ENCODE data around the gene GPHN.

Gene GPHN

DNA sequence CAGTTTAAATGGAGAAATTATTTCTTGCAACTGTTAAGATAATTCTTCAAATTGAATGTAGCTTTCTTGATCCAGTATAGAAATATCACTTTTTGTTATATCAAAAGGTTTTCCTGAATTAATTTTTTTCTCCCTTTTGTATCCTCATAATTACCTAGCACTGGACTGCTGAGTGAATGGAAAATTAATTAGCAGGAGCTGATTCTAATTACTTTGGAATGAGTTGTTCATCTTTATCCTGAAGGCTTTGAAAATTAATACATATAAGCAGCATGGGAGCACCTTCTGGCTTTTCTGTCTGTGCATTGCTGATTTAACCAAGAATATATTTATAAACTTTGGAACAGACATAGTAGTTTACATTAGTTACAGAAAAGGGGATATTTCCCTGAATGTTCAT is 373.6 kb downstream of the GPHN start:
- no peak for TF ChIP-seq POLR2AphosphoS5 (IDR thresholded peaks at IDR 0.05; ENCODE audit: low read depth, low read length)
- TF ChIP-seq SIN3A (IDR thresholded peaks at IDR 0.05; ENCODE audit: borderline replicate concordance, insufficient read depth, low read length) = no peak
- no peak for TF ChIP-seq TAF1 (IDR thresholded peaks at IDR 0.05; ENCODE audit: borderline replicate concordance, insufficient read depth, low read length)
- TF ChIP-seq, protein P1, sequence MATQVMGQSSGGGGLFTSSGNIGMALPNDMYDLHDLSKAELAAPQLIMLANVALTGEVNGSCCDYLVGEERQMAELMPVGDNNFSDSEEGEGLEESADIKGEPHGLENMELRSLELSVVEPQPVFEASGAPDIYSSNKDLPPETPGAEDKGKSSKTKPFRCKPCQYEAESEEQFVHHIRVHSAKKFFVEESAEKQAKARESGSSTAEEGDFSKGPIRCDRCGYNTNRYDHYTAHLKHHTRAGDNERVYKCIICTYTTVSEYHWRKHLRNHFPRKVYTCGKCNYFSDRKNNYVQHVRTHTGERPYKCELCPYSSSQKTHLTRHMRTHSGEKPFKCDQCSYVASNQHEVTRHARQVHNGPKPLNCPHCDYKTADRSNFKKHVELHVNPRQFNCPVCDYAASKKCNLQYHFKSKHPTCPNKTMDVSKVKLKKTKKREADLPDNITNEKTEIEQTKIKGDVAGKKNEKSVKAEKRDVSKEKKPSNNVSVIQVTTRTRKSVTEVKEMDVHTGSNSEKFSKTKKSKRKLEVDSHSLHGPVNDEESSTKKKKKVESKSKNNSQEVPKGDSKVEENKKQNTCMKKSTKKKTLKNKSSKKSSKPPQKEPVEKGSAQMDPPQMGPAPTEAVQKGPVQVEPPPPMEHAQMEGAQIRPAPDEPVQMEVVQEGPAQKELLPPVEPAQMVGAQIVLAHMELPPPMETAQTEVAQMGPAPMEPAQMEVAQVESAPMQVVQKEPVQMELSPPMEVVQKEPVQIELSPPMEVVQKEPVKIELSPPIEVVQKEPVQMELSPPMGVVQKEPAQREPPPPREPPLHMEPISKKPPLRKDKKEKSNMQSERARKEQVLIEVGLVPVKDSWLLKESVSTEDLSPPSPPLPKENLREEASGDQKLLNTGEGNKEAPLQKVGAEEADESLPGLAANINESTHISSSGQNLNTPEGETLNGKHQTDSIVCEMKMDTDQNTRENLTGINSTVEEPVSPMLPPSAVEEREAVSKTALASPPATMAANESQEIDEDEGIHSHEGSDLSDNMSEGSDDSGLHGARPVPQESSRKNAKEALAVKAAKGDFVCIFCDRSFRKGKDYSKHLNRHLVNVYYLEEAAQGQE (IDR thresholded peaks at IDR 0.05; ENCODE audit: insufficient read depth in 1 of 2, low read depth in 2 of 2, low read length in 2 of 2) = no peak
- TF ChIP-seq FOXP2 (optimal IDR thresholded peaks at IDR 0.05; ENCODE audit: borderline replicate concordance, extremely low read depth, extremely low read length, insufficient read depth) = no peak

DNA sequence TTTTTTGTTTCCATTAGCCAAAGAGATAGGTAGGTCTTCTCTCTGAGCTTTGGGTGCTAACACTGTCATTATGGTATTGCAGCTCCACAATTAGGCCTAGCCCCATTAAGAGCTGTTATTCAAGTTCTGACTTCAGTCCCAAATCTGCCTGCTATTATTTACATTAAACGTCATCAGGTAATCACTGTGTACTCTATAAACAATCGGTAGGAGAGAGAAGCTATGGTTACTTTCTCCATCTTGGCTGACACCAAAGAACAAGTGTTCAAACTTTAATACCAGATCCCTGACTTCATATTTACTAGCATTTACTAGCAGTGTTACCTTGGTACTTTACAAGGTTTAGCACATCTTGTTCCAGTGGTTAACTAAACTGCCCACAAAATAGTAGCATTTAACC is 376.2 kb downstream of the GPHN start:
- TF ChIP-seq TAF1 (IDR thresholded peaks at IDR 0.05; ENCODE audit: borderline replicate concordance, insufficient read depth, low read length) = no peak

DNA sequence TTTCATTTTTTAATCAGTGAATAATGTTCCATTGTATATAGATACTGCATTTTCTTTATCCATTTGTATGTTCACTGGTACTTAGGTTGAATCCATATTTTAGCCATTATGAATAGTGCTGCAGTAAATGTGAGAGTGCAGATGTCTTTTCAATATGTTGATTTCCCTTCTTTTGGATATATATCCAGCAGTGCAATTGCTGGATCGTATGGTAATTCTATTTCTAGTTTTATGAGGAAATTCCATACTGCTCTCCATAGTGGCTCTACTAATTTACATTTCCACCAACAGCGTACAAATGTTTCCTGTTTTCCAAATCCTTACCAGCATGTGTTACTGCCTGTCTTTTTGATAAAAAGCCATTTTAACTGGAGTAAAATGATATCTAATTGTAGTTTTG is 392.8 kb downstream of the GPHN start:
- TF ChIP-seq, protein P1 (IDR thresholded peaks at IDR 0.05; ENCODE audit: insufficient read depth in 1 of 2, low read depth in 2 of 2, low read length in 2 of 2) = no peak
- TF ChIP-seq POLR2AphosphoS5 (IDR thresholded peaks at IDR 0.05; ENCODE audit: low read depth, low read length) (no peak), SIN3A (IDR thresholded peaks at IDR 0.05; ENCODE audit: borderline replicate concordance, insufficient read depth, low read length) (no peak), TAF1 (IDR thresholded peaks at IDR 0.05; ENCODE audit: borderline replicate concordance, insufficient read depth, low read length) (no peak), FOXP2 (optimal IDR thresholded peaks at IDR 0.05; ENCODE audit: borderline replicate concordance, extremely low read depth, extremely low read length, insufficient read depth) (no peak)

DNA sequence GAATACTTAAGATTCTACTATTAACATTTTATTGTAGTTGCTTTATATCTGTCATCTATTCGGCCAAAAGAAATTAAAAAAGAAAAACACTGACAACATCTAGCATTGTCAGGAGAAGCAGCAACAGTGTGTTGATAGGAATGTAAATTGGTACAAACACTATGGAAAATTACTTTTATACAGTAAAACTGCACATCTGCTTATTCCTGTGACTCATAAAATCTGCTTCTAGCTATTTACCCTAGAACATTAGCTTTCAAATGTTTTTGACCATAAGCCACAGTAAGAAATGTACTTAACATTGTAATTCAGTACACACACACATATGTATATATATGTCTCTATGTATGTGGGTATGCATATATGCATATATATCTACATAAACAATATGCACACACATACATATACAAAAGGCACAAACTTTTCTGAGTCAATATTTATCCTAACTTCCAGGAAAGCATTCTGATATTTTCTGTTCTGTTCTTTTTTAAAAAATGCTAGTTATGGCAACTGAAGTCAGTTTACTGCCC is 402.4 kb downstream of the GPHN start:
- TF ChIP-seq, protein P1 (IDR thresholded peaks at IDR 0.05; ENCODE audit: insufficient read depth in 1 of 2, low read depth in 2 of 2, low read length in 2 of 2) = no peak
- TF ChIP-seq FOXP2 (optimal IDR thresholded peaks at IDR 0.05; ENCODE audit: borderline replicate concordance, extremely low read depth, extremely low read length, insufficient read depth) (no peak), SIN3A (IDR thresholded peaks at IDR 0.05; ENCODE audit: borderline replicate concordance, insufficient read depth, low read length) (no peak), TAF1 (IDR thresholded peaks at IDR 0.05; ENCODE audit: borderline replicate concordance, insufficient read depth, low read length) (no peak), POLR2AphosphoS5 (IDR thresholded peaks at IDR 0.05; ENCODE audit: low read depth, low read length) (no peak)

DNA sequence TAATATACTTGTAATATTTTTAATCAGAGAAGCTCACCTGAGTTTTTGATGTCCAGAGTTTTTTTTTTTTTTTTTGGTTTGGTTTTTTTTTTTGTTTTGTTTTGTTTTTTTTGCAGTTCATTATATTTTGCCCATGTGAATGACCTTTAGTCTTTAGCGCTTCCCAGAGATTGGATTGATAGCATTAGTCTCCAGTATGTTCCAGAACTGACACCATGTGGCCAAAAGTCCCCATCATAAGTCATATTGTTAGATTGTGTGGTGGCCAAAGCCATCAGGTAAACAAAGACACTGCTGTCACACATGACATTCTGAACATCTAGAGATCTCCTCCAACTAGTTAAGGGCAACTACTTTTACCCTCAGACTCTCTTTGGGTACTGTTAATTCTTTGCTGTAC is 408.5 kb downstream of the GPHN start:
- TF ChIP-seq, protein P1 (IDR thresholded peaks at IDR 0.05; ENCODE audit: insufficient read depth in 1 of 2, low read depth in 2 of 2, low read length in 2 of 2) = no peak

All from PFSK-1 (cell line).